Activated T-cell treated with anti-CD3 and anti-CD28 coated beads, Interleukin-2, amount 50 U/mL, for 24 hours (primary cell): ENCODE data around the gene MTUS2.

Experiments
- DNase-seq: peaks from one replicate; pipeline ENCODE4 v3.0.0-alpha.2; 2020
- H3K27ac Mint-ChIP-seq: 2 replicates; pipeline ENCODE4 v1.8.0; 2020; ENCODE audit warnings: mild to moderate bottlenecking, mixed read lengths
- H3K27me3 Mint-ChIP-seq: 2 replicates; pipeline ENCODE4 v1.8.0; 2020; ENCODE audit warnings: mixed read lengths
- H3K36me3 Mint-ChIP-seq: 2 replicates; pipeline ENCODE4 v1.8.0; 2020; ENCODE audit warnings: low read depth, mixed read lengths
- H3K4me1 Mint-ChIP-seq: 2 replicates; pipeline ENCODE4 v1.8.0; 2020; ENCODE audit warnings: low read depth, mixed read lengths
- H3K4me3 Mint-ChIP-seq: 2 replicates; pipeline ENCODE4 v1.8.0; 2020; ENCODE audit warnings: mild to moderate bottlenecking, moderate library complexity, mixed read lengths
- H3K9me3 Mint-ChIP-seq: 2 replicates; pipeline ENCODE4 v1.8.0; 2020; ENCODE audit warnings: mixed read lengths

Gene MTUS2

GRCh38 chr13:29438769-29439168 lies 618.6 kb downstream of the MTUS2 start:
- no peak for DNase-seq

GRCh38 chr13:29439601-29440388 lies 619.7 kb downstream of the MTUS2 start:
- no peaks in the 10 kb centered on the region for H3K4me1 Mint-ChIP-seq
- no peak overlapping the region for H3K27ac Mint-ChIP-seq
- no peaks in the 10 kb centered on the region for H3K36me3 Mint-ChIP-seq
- no peaks in the 10 kb centered on the region for H3K9me3 Mint-ChIP-seq
- no peak overlapping the region for H3K4me3 Mint-ChIP-seq
- no peak for DNase-seq
- H3K27me3 Mint-ChIP-seq: peaks cover 19% of the 10 kb centered on the region

More at GRCh38 chr13:29438769-29439168, 618.6 kb downstream of the MTUS2 start:
- Mint-ChIP-seq H3K27ac (no peak overlapping the region), H3K36me3 (no peaks in the 10 kb centered on the region), H3K27me3 (peaks cover 20% of the 10 kb centered on the region), H3K9me3 (no peaks in the 10 kb centered on the region), H3K4me3 (no peak overlapping the region), H3K4me1 (no peaks in the 10 kb centered on the region)

- Mint-ChIP-seq H3K36me3 (no peaks in the 10 kb centered on the region), H3K9me3 (no peaks in the 10 kb centered on the region), H3K4me3 (no peak overlapping the region), H3K27me3 (peaks cover 26% of the 10 kb centered on the region), H3K27ac (no peak overlapping the region), H3K4me1 (no peaks in the 10 kb centered on the region)
- DNase-seq: no peak
Observed at GRCh38 chr13:29441306-29441705, 621.2 kb downstream of the MTUS2 start.

GRCh38 chr13:29446016-29446415 lies 625.9 kb downstream of the MTUS2 start:
- Mint-ChIP-seq H3K27ac (no peak overlapping the region), H3K4me1 (no peaks in the 10 kb centered on the region), H3K4me3 (no peak overlapping the region), H3K27me3 (peaks cover 39% of the 10 kb centered on the region), H3K36me3 (no peaks in the 10 kb centered on the region), H3K9me3 (no peaks in the 10 kb centered on the region)
- DNase-seq: no peak

GRCh38 chr13:29448174-29448573 lies 628.0 kb downstream of the MTUS2 start:
- H3K4me3 Mint-ChIP-seq: no peak overlapping the region
- no peaks in the 10 kb centered on the region for H3K9me3 Mint-ChIP-seq
- no peak overlapping the region for H3K27ac Mint-ChIP-seq
- H3K36me3 Mint-ChIP-seq: no peaks in the 10 kb centered on the region
- DNase-seq: no peak
- H3K27me3 Mint-ChIP-seq: peaks cover 34% of the 10 kb centered on the region
- H3K4me1 Mint-ChIP-seq: no peaks in the 10 kb centered on the region

GRCh38 chr13:29449726-29450125 lies 629.6 kb downstream of the MTUS2 start:
- Mint-ChIP-seq H3K4me1 (no peaks in the 10 kb centered on the region), H3K9me3 (no peaks in the 10 kb centered on the region)
- no peak for DNase-seq

GRCh38 chr13:29451976-29452375 lies 631.8 kb downstream of the MTUS2 start:
- no peak overlapping the region for H3K4me3 Mint-ChIP-seq
- no peaks in the 10 kb centered on the region for H3K4me1 Mint-ChIP-seq
- no peak overlapping the region for H3K27ac Mint-ChIP-seq
- H3K27me3 Mint-ChIP-seq: peaks cover 34% of the 10 kb centered on the region
- no peaks in the 10 kb centered on the region for H3K9me3 Mint-ChIP-seq
- DNase-seq: no peak
- H3K36me3 Mint-ChIP-seq: no peaks in the 10 kb centered on the region

More at GRCh38 chr13:29449726-29450125, 629.6 kb downstream of the MTUS2 start:
- no peak overlapping the region for H3K27ac Mint-ChIP-seq
- no peak overlapping the region for H3K4me3 Mint-ChIP-seq
- peaks cover 36% of the 10 kb centered on the region for H3K27me3 Mint-ChIP-seq
- no peaks in the 10 kb centered on the region for H3K36me3 Mint-ChIP-seq

GRCh38 chr13:29452773-29453616 lies 632.9 kb downstream of the MTUS2 start:
- no peaks in the 10 kb centered on the region for H3K4me1 Mint-ChIP-seq
- no peaks in the 10 kb centered on the region for H3K36me3 Mint-ChIP-seq
- H3K27ac Mint-ChIP-seq: no peak overlapping the region
- no peak for DNase-seq
- H3K27me3 Mint-ChIP-seq: peaks cover 32% of the 10 kb centered on the region
- H3K4me3 Mint-ChIP-seq: no peak overlapping the region
- no peaks in the 10 kb centered on the region for H3K9me3 Mint-ChIP-seq

GRCh38 chr13:29453617-29454011 lies 633.5 kb downstream of the MTUS2 start:
- Mint-ChIP-seq H3K4me1 (no peaks in the 10 kb centered on the region), H3K27ac (no peak overlapping the region), H3K27me3 (peaks cover 29% of the 10 kb centered on the region)

GRCh38 chr13:29454931-29455481 lies 634.9 kb downstream of the MTUS2 start:
- DNase-seq: no peak
- Mint-ChIP-seq H3K27ac (no peak overlapping the region), H3K4me1 (no peaks in the 10 kb centered on the region)

More at GRCh38 chr13:29453617-29454011, 633.5 kb downstream of the MTUS2 start:
- H3K4me3 Mint-ChIP-seq: no peak overlapping the region
- H3K36me3 Mint-ChIP-seq: no peaks in the 10 kb centered on the region
- DNase-seq: no peak
- H3K9me3 Mint-ChIP-seq: no peaks in the 10 kb centered on the region

GRCh38 chr13:29456419-29456818 lies 636.3 kb downstream of the MTUS2 start:
- H3K4me3 Mint-ChIP-seq: no peak overlapping the region
- no peaks in the 10 kb centered on the region for H3K36me3 Mint-ChIP-seq
- H3K4me1 Mint-ChIP-seq: no peaks in the 10 kb centered on the region
- H3K9me3 Mint-ChIP-seq: no peaks in the 10 kb centered on the region
- no peak for DNase-seq
- H3K27ac Mint-ChIP-seq: no peak overlapping the region
- H3K27me3 Mint-ChIP-seq: peaks cover 29% of the 10 kb centered on the region

More at GRCh38 chr13:29454931-29455481, 634.9 kb downstream of the MTUS2 start:
- H3K9me3 Mint-ChIP-seq: no peaks in the 10 kb centered on the region
- no peak overlapping the region for H3K4me3 Mint-ChIP-seq
- peaks cover 29% of the 10 kb centered on the region for H3K27me3 Mint-ChIP-seq
- no peaks in the 10 kb centered on the region for H3K36me3 Mint-ChIP-seq

- no peaks in the 10 kb centered on the region for H3K4me1 Mint-ChIP-seq
- no peaks in the 10 kb centered on the region for H3K36me3 Mint-ChIP-seq
- no peak overlapping the region for H3K4me3 Mint-ChIP-seq
- H3K27me3 Mint-ChIP-seq: peaks cover 29% of the 10 kb centered on the region
- H3K9me3 Mint-ChIP-seq: no peaks in the 10 kb centered on the region
- no peak for DNase-seq
- H3K27ac Mint-ChIP-seq: no peak overlapping the region
Observed at GRCh38 chr13:29457299-29457698, 637.2 kb downstream of the MTUS2 start.

GRCh38 chr13:29458419-29458818 lies 638.3 kb downstream of the MTUS2 start:
- Mint-ChIP-seq H3K4me1 (no peaks in the 10 kb centered on the region), H3K27ac (no peak overlapping the region), H3K4me3 (no peak overlapping the region), H3K27me3 (peaks cover 26% of the 10 kb centered on the region), H3K36me3 (no peaks in the 10 kb centered on the region), H3K9me3 (no peaks in the 10 kb centered on the region)
- DNase-seq: no peak

- H3K4me3 Mint-ChIP-seq: no peak overlapping the region
- H3K4me1 Mint-ChIP-seq: no peaks in the 10 kb centered on the region
Observed at GRCh38 chr13:29459813-29460355, 639.7 kb downstream of the MTUS2 start.

More at GRCh38 chr13:29459813-29460355, 639.7 kb downstream of the MTUS2 start:
- no peaks in the 10 kb centered on the region for H3K36me3 Mint-ChIP-seq
- DNase-seq: no peak
- H3K27me3 Mint-ChIP-seq: peaks cover 16% of the 10 kb centered on the region
- H3K9me3 Mint-ChIP-seq: no peaks in the 10 kb centered on the region
- no peak overlapping the region for H3K27ac Mint-ChIP-seq
